GM19395 (cell line): ENCODE results near the gene AFG1L.
"Not testable (repeated sequence)": the region's sequence is repeated elsewhere in the genome, so short reads cannot be mapped to it uniquely, and the experiment has no call there.

Experiments
- ATAC-seq: cut with Tn5 transposase; IDR thresholded peaks from one replicate; pipeline ENCODE4 v1.9.1; 2021; ENCODE audit warnings: mild to moderate bottlenecking, moderate library complexity; ENCODE audit not compliant: unreplicated experiment

AFG1L gene

GRCh38 chr6:108407904-108408827 lies 113.3 kb downstream of the AFG1L start:
- ATAC-seq: no peak

GRCh38 chr6:108408861-108409260 lies 114.0 kb downstream of the AFG1L start:
- no peak for ATAC-seq

GRCh38 chr6:108416047-108416833 lies 121.4 kb downstream of the AFG1L start:
- not testable (repeated sequence) for ATAC-seq

GRCh38 chr6:108417027-108417426 lies 122.2 kb downstream of the AFG1L start:
- no peak for ATAC-seq

- ATAC-seq: no peak
Measured at GRCh38 chr6:108419474-108419873, 124.6 kb downstream of the AFG1L start.

GRCh38 chr6:108419934-108420609 lies 125.2 kb downstream of the AFG1L start:
- ATAC-seq: no peak

GRCh38 chr6:108421366-108421765 lies 126.5 kb downstream of the AFG1L start:
- ATAC-seq: no peak

- no peak for ATAC-seq
Measured at GRCh38 chr6:108423982-108424705, 129.3 kb downstream of the AFG1L start.

GRCh38 chr6:108425428-108425827 lies 130.6 kb downstream of the AFG1L start:
- no peak for ATAC-seq

- no peak for ATAC-seq
Measured at GRCh38 chr6:108432143-108432542, 137.3 kb downstream of the AFG1L start.

- no peak for ATAC-seq
Measured at GRCh38 chr6:108432792-108433191, 137.9 kb downstream of the AFG1L start.

- ATAC-seq: no peak
Measured at GRCh38 chr6:108434222-108434621, 139.4 kb downstream of the AFG1L start.

GRCh38 chr6:108435391-108435790 lies 140.5 kb downstream of the AFG1L start:
- no peak for ATAC-seq

GRCh38 chr6:108436771-108437170 lies 141.9 kb downstream of the AFG1L start:
- no peak for ATAC-seq

- no peak for ATAC-seq
Measured at GRCh38 chr6:108437821-108438220, 143.0 kb downstream of the AFG1L start.

GRCh38 chr6:108438918-108439317 lies 144.1 kb downstream of the AFG1L start:
- no peak for ATAC-seq

GRCh38 chr6:108441141-108441540 lies 146.3 kb downstream of the AFG1L start:
- ATAC-seq: no peak

GRCh38 chr6:108442770-108443520 lies 148.1 kb downstream of the AFG1L start:
- ATAC-seq: no peak

GRCh38 chr6:108446629-108447150 lies 151.8 kb downstream of the AFG1L start:
- no peak for ATAC-seq

GRCh38 chr6:108448481-108448880 lies 153.6 kb downstream of the AFG1L start:
- ATAC-seq: no peak
